Measurements from ENCODE around the gene AMBN.

Gene AMBN

GRCh38 chr4:70564033-70564432 lies 28.0 kb upstream of the AMBN start:
- Histone ChIP-seq H3K27me3 (replicated peaks; ENCODE audit: control insufficient read depth, insufficient read depth, low read length) (no peaks in the 10 kb centered on the region), H3K36me3 (ENCODE audit: control insufficient read depth, insufficient read depth, low read length) (no peaks in the 10 kb centered on the region), H3K4me3 (replicated peaks; ENCODE audit: low read depth, low read length) (no peak overlapping the region)
- no peak for TF ChIP-seq CTCF (IDR thresholded peaks at IDR 0.05; ENCODE audit: insufficient read depth, low read length, poor library complexity, severe bottlenecking)
- DNase-seq (ENCODE audit: extremely low read depth, insufficient read length): no peak

- no peak for DNase-seq (ENCODE audit: extremely low read depth, insufficient read length)
- Histone ChIP-seq H3K4me3 (replicated peaks; ENCODE audit: low read depth, low read length) (no peak overlapping the region), H3K36me3 (ENCODE audit: control insufficient read depth, insufficient read depth, low read length) (no peaks in the 10 kb centered on the region), H3K27me3 (replicated peaks; ENCODE audit: control insufficient read depth, insufficient read depth, low read length) (no peaks in the 10 kb centered on the region)
- TF ChIP-seq CTCF (IDR thresholded peaks at IDR 0.05; ENCODE audit: insufficient read depth, low read length, poor library complexity, severe bottlenecking): no peak
These were observed 21.3 kb upstream of the AMBN start for GRCh38 chr4:70570796-70571195.

- no peak for TF ChIP-seq CTCF (IDR thresholded peaks at IDR 0.05; ENCODE audit: insufficient read depth, low read length, poor library complexity, severe bottlenecking)
- Histone ChIP-seq H3K27me3 (replicated peaks; ENCODE audit: control insufficient read depth, insufficient read depth, low read length) (no peaks in the 10 kb centered on the region), H3K4me3 (replicated peaks; ENCODE audit: low read depth, low read length) (no peak overlapping the region), H3K36me3 (ENCODE audit: control insufficient read depth, insufficient read depth, low read length) (no peaks in the 10 kb centered on the region)
- DNase-seq (ENCODE audit: extremely low read depth, insufficient read length): no peak
These were observed 20.3 kb upstream of the AMBN start for GRCh38 chr4:70571772-70572171.

GRCh38 chr4:70575964-70576363 lies 16.1 kb upstream of the AMBN start:
- H3K27me3 ChIP-seq (replicated peaks; ENCODE audit: control insufficient read depth, insufficient read depth, low read length): no peaks in the 10 kb centered on the region
- H3K4me3 ChIP-seq (replicated peaks; ENCODE audit: low read depth, low read length): no peak overlapping the region
- TF ChIP-seq CTCF (IDR thresholded peaks at IDR 0.05; ENCODE audit: insufficient read depth, low read length, poor library complexity, severe bottlenecking): no peak

GRCh38 chr4:70577220-70577927 lies 14.7 kb upstream of the AMBN start:
- Histone ChIP-seq H3K36me3 (ENCODE audit: control insufficient read depth, insufficient read depth, low read length) (no peaks in the 10 kb centered on the region), H3K4me3 (replicated peaks; ENCODE audit: low read depth, low read length) (no peak overlapping the region), H3K27me3 (replicated peaks; ENCODE audit: control insufficient read depth, insufficient read depth, low read length) (no peaks in the 10 kb centered on the region)
- DNase-seq (ENCODE audit: extremely low read depth, insufficient read length): no peak
- TF ChIP-seq CTCF (IDR thresholded peaks at IDR 0.05; ENCODE audit: insufficient read depth, low read length, poor library complexity, severe bottlenecking): no peak

More at GRCh38 chr4:70575964-70576363, 16.1 kb upstream of the AMBN start:
- no peak for DNase-seq (ENCODE audit: extremely low read depth, insufficient read length)
- no peaks in the 10 kb centered on the region for H3K36me3 ChIP-seq (ENCODE audit: control insufficient read depth, insufficient read depth, low read length)

- no peak overlapping the region for H3K4me3 ChIP-seq (replicated peaks; ENCODE audit: low read depth, low read length)
- DNase-seq (ENCODE audit: extremely low read depth, insufficient read length): no peak
- no peaks in the 10 kb centered on the region for H3K27me3 ChIP-seq (replicated peaks; ENCODE audit: control insufficient read depth, insufficient read depth, low read length)
- H3K36me3 ChIP-seq (ENCODE audit: control insufficient read depth, insufficient read depth, low read length): no peaks in the 10 kb centered on the region
- TF ChIP-seq CTCF (IDR thresholded peaks at IDR 0.05; ENCODE audit: insufficient read depth, low read length, poor library complexity, severe bottlenecking): no peak
These were observed 10.1 kb upstream of the AMBN start for GRCh38 chr4:70581980-70582379.
